Skeletal muscle tissue (tissue), 4 donors: ENCODE data around the gene CHAF1B. TPM values are rescaled to one million over a fixed set of nuclear protein-coding genes. Genes with fewer than 3 reads are reported as not detected.
"Not testable (repeated sequence)": the region's sequence is repeated elsewhere in the genome, so short reads cannot be mapped to it uniquely, and the experiment has no call there.

Experiments used
- H3K27ac ChIP-seq: one replicate; pipeline ENCODE4 v1.7.0; 2013; ENCODE audit warnings: mild to moderate bottlenecking, low read depth, low read length, inconsistent platforms
- H3K27me3 ChIP-seq, 3 donors: one replicate each; pipeline ENCODE4 v1.7.0; 2013; ENCODE audit warnings: low read length in 3 of 3; ENCODE audit not compliant: control insufficient read depth in 3 of 3, insufficient read depth in 3 of 3
- H3K36me3 ChIP-seq, 3 donors: one replicate each; pipeline ENCODE4 v1.7.0; 2013; ENCODE audit warnings: low read length in 3 of 3; ENCODE audit not compliant: control insufficient read depth in 3 of 3, insufficient read depth in 3 of 3
- H3K4me1 ChIP-seq, 3 donors: one replicate each; pipeline ENCODE4 v1.7.0; 2013; ENCODE audit warnings: low read length in 3 of 3, mild to moderate bottlenecking in 3 of 3; ENCODE audit not compliant: control insufficient read depth in 3 of 3, insufficient read depth in 3 of 3
- H3K4me3 ChIP-seq, 3 donors: one replicate each; pipeline ENCODE4 v1.7.0; 2013; ENCODE audit warnings: low read length in 3 of 3
- H3K9ac ChIP-seq, 3 donors: one replicate each; pipeline ENCODE4 v1.7.0; 2013; ENCODE audit warnings: low read length in 3 of 3, mild to moderate bottlenecking in 3 of 3, moderate library complexity in 2 of 3, low read depth in 1 of 3
- H3K9me3 ChIP-seq, 3 donors: one replicate each; pipeline ENCODE4 v1.7.0; 2013; ENCODE audit warnings: low read length in 3 of 3; ENCODE audit not compliant: control insufficient read depth in 3 of 3
- total RNA-seq: library from RNA; depleted of rRNA; stranded (reverse); fragments of >200 nt; gene quantifications from one replicate; pipeline ENCODE4 v1.2.3, GENCODE V29; 2014
- donor health status: Osteomylitis.

CHAF1B gene
- total RNA-seq, 1 donor from 2014 or later = 2.1 TPM

GRCh38 chr21:36354918-36355680, 30.1 kb upstream of the CHAF1B start:
- H3K9ac ChIP-seq = peak overlapping the region in 1 of 3 donors; percentile 14
- H3K27me3 ChIP-seq = no peaks in the 10 kb centered on the region
- no peak overlapping the region for H3K27ac ChIP-seq
- H3K4me1 ChIP-seq = no peaks in the 10 kb centered on the region
- no peaks in the 10 kb centered on the region for H3K9me3 ChIP-seq
- peaks cover 23 to 31% (median 30%) of the 10 kb centered on the region in 3 donors for H3K36me3 ChIP-seq
- H3K4me3 ChIP-seq = no peak overlapping the region

- Histone ChIP-seq H3K36me3 (peaks cover 26 to 36% (median 33%) of the 10 kb centered on the region in 3 donors), H3K4me1 (no peaks in the 10 kb centered on the region), H3K27ac (no peak overlapping the region)
Measured at GRCh38 chr21:36355868-36356267, 29.3 kb upstream of the CHAF1B start.

DNA sequence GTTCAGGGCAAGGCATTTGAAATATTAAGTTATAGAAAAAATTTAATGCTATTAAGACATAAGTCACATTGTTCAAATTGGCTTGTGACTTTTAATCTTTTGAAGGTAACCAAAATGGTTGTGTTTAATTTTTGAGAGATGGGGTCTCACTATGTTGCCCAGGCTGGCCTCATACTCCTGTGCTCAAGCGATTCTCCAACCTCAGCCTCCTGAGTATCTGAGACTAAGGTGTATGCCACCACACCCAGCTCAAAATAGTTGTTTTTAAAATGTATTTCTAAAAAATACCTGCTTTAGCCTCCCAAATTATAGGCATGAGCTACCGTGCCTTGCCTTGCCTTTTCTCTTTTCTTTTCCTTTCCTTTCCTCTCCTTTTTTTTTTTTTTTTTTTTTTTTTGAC, 26.0 kb upstream of the CHAF1B start:
- no peak overlapping the region for H3K27ac ChIP-seq
- no peaks in the 10 kb centered on the region for H3K27me3 ChIP-seq
- no peak overlapping the region for H3K9ac ChIP-seq
- H3K9me3 ChIP-seq = no peaks in the 10 kb centered on the region
- H3K36me3 ChIP-seq = peaks cover 35 to 56% (median 49%) of the 10 kb centered on the region in 3 donors
- no peak overlapping the region for H3K4me3 ChIP-seq
- H3K4me1 ChIP-seq = no peaks in the 10 kb centered on the region

More at GRCh38 chr21:36355868-36356267, 29.3 kb upstream of the CHAF1B start:
- Histone ChIP-seq H3K9me3 (no peaks in the 10 kb centered on the region), H3K4me3 (no peak overlapping the region), H3K9ac (peak overlapping the region in 1 of 3 donors; percentile 14), H3K27me3 (no peaks in the 10 kb centered on the region)

DNA sequence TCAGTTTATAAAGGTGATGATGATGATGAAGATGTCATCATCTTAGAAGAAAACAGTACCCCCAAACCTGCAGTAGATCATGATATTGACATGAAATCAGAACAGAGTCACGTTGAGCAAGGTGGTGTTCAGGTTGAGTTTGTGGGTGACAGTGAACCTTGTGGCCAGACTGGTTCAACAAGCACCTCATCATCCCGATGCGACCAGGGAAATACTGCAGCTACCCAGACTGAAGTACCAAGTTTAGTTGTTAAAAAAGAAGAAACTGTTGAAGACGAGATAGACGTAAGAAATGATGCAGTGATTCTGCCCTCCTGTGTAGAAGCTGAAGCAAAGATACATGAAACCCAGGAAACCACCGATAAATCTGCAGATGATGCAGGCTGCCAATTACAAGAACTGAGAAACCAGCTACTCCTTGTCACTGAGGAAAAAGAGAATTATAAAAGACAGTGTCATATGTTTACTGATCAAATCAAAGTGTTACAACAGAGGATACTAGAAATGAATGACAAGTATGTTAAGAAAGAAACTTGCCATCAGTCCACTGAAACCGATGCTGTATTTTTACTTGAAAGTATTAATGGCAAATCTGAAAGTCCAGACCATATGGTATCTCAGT, 16.0 kb upstream of the CHAF1B start:
- Histone ChIP-seq H3K27me3 (no peaks in the 10 kb centered on the region), H3K36me3 (peaks cover 31 to 74% (median 65%) of the 10 kb centered on the region in 3 donors)

GRCh38 chr21:36375994-36376393, 9.2 kb upstream of the CHAF1B start:
- Histone ChIP-seq H3K4me1 (peaks cover 0 to 10% (median 10%) of the 10 kb centered on the region in 3 donors), H3K4me3 (no peak overlapping the region), H3K27me3 (no peaks in the 10 kb centered on the region), H3K9me3 (no peaks in the 10 kb centered on the region), H3K9ac (no peak overlapping the region), H3K36me3 (peaks cover 0 to 40% (median 24%) of the 10 kb centered on the region in 3 donors), H3K27ac (no peak overlapping the region)

More for the DNA sequence above, 16.0 kb upstream of the CHAF1B start:
- Histone ChIP-seq H3K4me3 (no peak overlapping the region), H3K9ac (no peak overlapping the region), H3K9me3 (no peaks in the 10 kb centered on the region), H3K27ac (no peak overlapping the region), H3K4me1 (no peaks in the 10 kb centered on the region)

DNA sequence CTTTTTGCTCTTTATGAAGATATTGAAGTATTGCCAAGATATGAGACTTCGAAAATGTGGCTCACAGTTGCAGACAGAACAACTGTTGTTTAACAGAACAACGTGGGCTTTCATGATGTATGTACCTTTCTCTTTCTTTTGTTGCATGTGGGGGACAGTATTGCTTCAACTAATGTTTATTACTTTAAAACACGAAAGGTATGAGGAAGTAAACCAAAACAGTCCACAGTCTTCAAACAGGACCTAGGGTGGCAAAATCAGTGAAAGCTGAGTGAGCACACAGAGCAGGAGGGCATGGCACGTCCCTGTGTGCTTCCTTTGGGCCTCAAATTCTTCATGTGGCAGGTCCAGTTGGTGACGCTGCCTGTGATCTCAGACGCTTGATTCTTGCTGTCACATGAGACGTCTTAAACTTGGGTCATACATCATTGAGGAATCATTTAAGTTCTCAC, 7.8 kb upstream of the CHAF1B start:
- H3K9ac ChIP-seq = peak overlapping the region in 1 of 3 donors; percentile 34
- no peaks in the 10 kb centered on the region for H3K9me3 ChIP-seq
- H3K27me3 ChIP-seq = no peaks in the 10 kb centered on the region
- peaks cover 0 to 10% (median 10%) of the 10 kb centered on the region in 3 donors for H3K4me1 ChIP-seq
- H3K36me3 ChIP-seq = peaks cover 0 to 29% (median 17%) of the 10 kb centered on the region in 3 donors
- H3K27ac ChIP-seq = peak overlapping the region; percentile 73
- no peak overlapping the region for H3K4me3 ChIP-seq

DNA sequence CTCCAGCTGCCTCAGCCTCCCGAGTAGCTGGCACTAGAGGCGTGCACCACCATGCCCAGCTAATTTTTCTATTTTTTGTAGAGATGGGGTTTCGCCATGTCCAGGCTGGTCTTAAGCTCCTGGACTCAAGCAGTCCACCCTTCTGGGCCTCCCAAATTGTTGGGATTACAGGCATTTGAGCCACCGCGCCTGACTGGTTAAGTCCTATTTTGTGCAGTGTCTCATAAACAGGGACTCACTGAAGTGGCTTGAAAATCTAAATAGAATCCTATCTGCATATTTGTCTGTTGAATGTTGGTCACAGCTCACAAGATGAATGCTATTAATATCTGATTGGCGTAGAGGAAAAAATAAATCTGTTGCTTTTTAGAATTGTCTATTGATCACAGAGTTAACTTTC, 5.9 kb upstream of the CHAF1B start:
- no peaks in the 10 kb centered on the region for H3K27me3 ChIP-seq
- H3K4me1 ChIP-seq = peaks cover 10 to 16% (median 16%) of the 10 kb centered on the region in 3 donors
- peaks cover 0 to 18% (median 12%) of the 10 kb centered on the region in 3 donors for H3K36me3 ChIP-seq
- H3K4me3 ChIP-seq = no peak overlapping the region
- H3K9ac ChIP-seq = peak overlapping the region in 1 of 3 donors; percentile 4
- H3K9me3 ChIP-seq = no peaks in the 10 kb centered on the region
- H3K27ac ChIP-seq = peak overlapping the region; percentile 2

- peaks cover 0 to 6% (median 4%) of the 10 kb centered on the region in 3 donors for H3K36me3 ChIP-seq
- H3K4me1 ChIP-seq = peaks cover 14 to 30% (median 25%) of the 10 kb centered on the region in 3 donors
- H3K9ac ChIP-seq = no peak overlapping the region
- H3K27me3 ChIP-seq = no peaks in the 10 kb centered on the region
- no peaks in the 10 kb centered on the region for H3K9me3 ChIP-seq
- H3K27ac ChIP-seq = peak overlapping the region; percentile 48
- H3K4me3 ChIP-seq = no peak overlapping the region
Measured at GRCh38 chr21:36381841-36382589, 3.2 kb upstream of the CHAF1B start.

- not testable (repeated sequence) for H3K9ac ChIP-seq, H3K27me3 ChIP-seq, H3K9me3 ChIP-seq, H3K36me3 ChIP-seq, H3K4me3 ChIP-seq
- H3K4me1 ChIP-seq = peaks cover 14 to 26% (median 20%) of the 10 kb centered on the region in 3 donors
- H3K27ac ChIP-seq = peak overlapping the region; percentile 73
Measured at GRCh38 chr21:36382722-36383121, 2.5 kb upstream of the CHAF1B start.
